ENCODE results near the gene HYKK. TPM values are rescaled to one million over a fixed set of nuclear protein-coding genes. Genes with fewer than 3 reads are reported as not detected.

Gene HYKK, protein sequence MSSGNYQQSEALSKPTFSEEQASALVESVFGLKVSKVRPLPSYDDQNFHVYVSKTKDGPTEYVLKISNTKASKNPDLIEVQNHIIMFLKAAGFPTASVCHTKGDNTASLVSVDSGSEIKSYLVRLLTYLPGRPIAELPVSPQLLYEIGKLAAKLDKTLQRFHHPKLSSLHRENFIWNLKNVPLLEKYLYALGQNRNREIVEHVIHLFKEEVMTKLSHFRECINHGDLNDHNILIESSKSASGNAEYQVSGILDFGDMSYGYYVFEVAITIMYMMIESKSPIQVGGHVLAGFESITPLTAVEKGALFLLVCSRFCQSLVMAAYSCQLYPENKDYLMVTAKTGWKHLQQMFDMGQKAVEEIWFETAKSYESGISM
- total RNA-seq: 2.1 and 2.7 TPM in 2 replicates
- polyA plus RNA-seq: 1.0 and 1.3 TPM in 2 replicates
- 1.8 and 2.1 TPM in 2 replicates for polyA plus RNA-seq (2011; cell fraction: cytosol; rRNA removed)
- polyA plus RNA-seq (2011; cell fraction: nucleus; rRNA removed): 1.2 and 1.3 TPM in 2 replicates
- polyA plus RNA-seq (2012): 1.5 and 2.2 TPM in 2 replicates
- polyA minus RNA-seq: 0.87 and 1.6 TPM in 2 replicates
- polyA minus RNA-seq (2011; cell fraction: cytosol; rRNA and poly(A)+ RNA removed): 5.4 TPM
- polyA minus RNA-seq (2011; cell fraction: nucleus; rRNA and poly(A)+ RNA removed): 0.53 and 1.0 TPM in 2 replicates
- percentile 27 among the genes with signal in this experiment for Bru-seq, nascent RNA
- BruChase-seq, experiment 1, labeled RNA remaining after a 6-hour chase: percentile 25 among the genes with signal in this experiment
- percentile 27 among the genes with signal in this experiment for BruChase-seq, experiment 2, labeled RNA remaining after a 2-hour chase
- long read RNA-seq, partial matches to known transcripts: 1 of 1 reads
- long read RNA-seq, other reads (novel, unspliced or antisense): 0 of 1 reads

GRCh38 chr15:78506971-78507830 lies at the start of gene HYKK:
TSS of gene HYKK (plus strand) at chr15:78507577. CDS start at chr15:78513089, 5,512 bp downstream.
- ChIA-PET POLR2A (no interaction called here), CTCF (interaction anchor here (0.9 to 1.3 kb wide), 2 partner anchors 16 to 58 kb away, joined by 3 to 6 read pairs; partner anchors contain the start of gene CHRNA5)
- H3K4me3 ChIP-seq (replicated peaks in 1 of 3; ENCODE audit: insufficient read depth in 1 of 3, low read depth in 1 of 3, low read length in 3 of 3): peak within 1 kb of the TSS; percentile 35 to 65 (median 65)
- H3K9me1 ChIP-seq (replicated peaks; ENCODE audit: control insufficient read depth, extremely low read depth, insufficient read depth, low read length): no peaks in the 10 kb centered on the region
- no peak within 1 kb of the TSS for H3K27ac ChIP-seq (ENCODE audit: insufficient read depth, low read depth, low read length)
- DNase-seq (ENCODE audit: low read depth, low spot score): peak; percentile 98
- TF ChIP-seq GATA2 (IDR thresholded peaks at IDR 0.05; ENCODE audit: insufficient read depth, insufficient read length, low read depth, low read length) (no peak), POLR2AphosphoS5 (IDR thresholded peaks at IDR 0.05; ENCODE audit: insufficient read depth, low read depth, low read length) (peak; percentile 53)
- TF ChIP-seq, protein P1, sequence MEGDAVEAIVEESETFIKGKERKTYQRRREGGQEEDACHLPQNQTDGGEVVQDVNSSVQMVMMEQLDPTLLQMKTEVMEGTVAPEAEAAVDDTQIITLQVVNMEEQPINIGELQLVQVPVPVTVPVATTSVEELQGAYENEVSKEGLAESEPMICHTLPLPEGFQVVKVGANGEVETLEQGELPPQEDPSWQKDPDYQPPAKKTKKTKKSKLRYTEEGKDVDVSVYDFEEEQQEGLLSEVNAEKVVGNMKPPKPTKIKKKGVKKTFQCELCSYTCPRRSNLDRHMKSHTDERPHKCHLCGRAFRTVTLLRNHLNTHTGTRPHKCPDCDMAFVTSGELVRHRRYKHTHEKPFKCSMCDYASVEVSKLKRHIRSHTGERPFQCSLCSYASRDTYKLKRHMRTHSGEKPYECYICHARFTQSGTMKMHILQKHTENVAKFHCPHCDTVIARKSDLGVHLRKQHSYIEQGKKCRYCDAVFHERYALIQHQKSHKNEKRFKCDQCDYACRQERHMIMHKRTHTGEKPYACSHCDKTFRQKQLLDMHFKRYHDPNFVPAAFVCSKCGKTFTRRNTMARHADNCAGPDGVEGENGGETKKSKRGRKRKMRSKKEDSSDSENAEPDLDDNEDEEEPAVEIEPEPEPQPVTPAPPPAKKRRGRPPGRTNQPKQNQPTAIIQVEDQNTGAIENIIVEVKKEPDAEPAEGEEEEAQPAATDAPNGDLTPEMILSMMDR (IDR thresholded peaks at IDR 0.05; ENCODE audit: extremely low read depth in 1 of 2, insufficient read depth in 1 of 2, low read depth in 1 of 2, low read length in 2 of 2): peak in 1 of 2 donors; percentile 21
- intact Hi-C loops (cut with micrococcal nuclease) (loop anchor here (1.0 to 2.0 kb wide), 3 partner anchors 33 to 208 kb away; partner anchors contain the start of genes IREB2, PSMA4 and SKIC8), dilution Hi-C loops (cut with MboI; ENCODE audit: extremely low pct_ligation_motif_present, low sequenced_read_pairs) (no loop called here)
- no TSS peak for BruUV-seq (replicated peaks)
- peaks cover 4% of the 10 kb centered on the region for H3K4me1 ChIP-seq (ENCODE audit: control insufficient read depth, extremely low read depth, insufficient read depth, low read length)
- H2AFZ ChIP-seq (ENCODE audit: low read depth, low read length): peak within 1 kb of the TSS; percentile 97
- H3K4me2 ChIP-seq (ENCODE audit: insufficient read depth, low read length): peak within 1 kb of the TSS; percentile 74
- no peaks in the 10 kb centered on the region for H3K79me2 ChIP-seq (ENCODE audit: control insufficient read depth, insufficient read depth, low read length)
- peaks cover 3 to 4% of the 10 kb centered on the region in 2 experiments for H3K27me3 ChIP-seq (ENCODE audit: control insufficient read depth in 2 of 2, insufficient read depth in 2 of 2, low read length in 2 of 2)
- H3K9me3 ChIP-seq (replicated peaks; ENCODE audit: control insufficient read depth, insufficient read depth, low read length): no peaks in the 10 kb centered on the region
- H3K9ac ChIP-seq (replicated peaks; ENCODE audit: extremely low read depth, insufficient read depth, low read length): peak within 1 kb of the TSS; percentile 48
- peak; percentile 99 for FAIRE-seq
- H3K36me3 ChIP-seq (ENCODE audit: control insufficient read depth in 2 of 2, extremely low read depth in 1 of 2, insufficient read depth in 2 of 2, low read length in 2 of 2): no peaks in the 10 kb centered on the region
- H4K20me1 ChIP-seq (replicated peaks; ENCODE audit: control insufficient read depth, extremely low read depth, insufficient read depth, low read length): no peaks in the 10 kb centered on the region
